Erythroblast (primary cell): ENCODE data around the gene TOR1A.

ENCODE experiments used
- GATA1 ChIP-seq: IDR thresholded peaks from 2 replicates; pipeline ENCODE4 v1.6.1; 2011; ENCODE audit warnings: low read depth, mild to moderate bottlenecking, control low read depth, low read length, moderate library complexity
- POLR2A ChIP-seq: IDR thresholded peaks from 2 replicates; pipeline ENCODE4 v1.6.1; 2011; ENCODE audit warnings: mild to moderate bottlenecking, low read length

- TF ChIP-seq POLR2A, result no peak
- TF ChIP-seq GATA1, result no peak
These were observed 34.4 kb upstream of the TOR1A start for GRCh38 chr9:129858167-129858962.
